HG03432 (cell line): ENCODE measurements around the gene POLR2L.

ENCODE experiments used
- ATAC-seq: cut with Tn5 transposase; IDR thresholded peaks from one replicate; pipeline ENCODE4 v1.9.1; 2021; ENCODE audit warnings: mild to moderate bottlenecking, moderate library complexity; ENCODE audit not compliant: unreplicated experiment

POLR2L gene

GRCh38 chr11:797296-798092, 44.8 kb downstream of the POLR2L start:
- ATAC-seq = peak; percentile 45

- ATAC-seq = no peak
Measured at GRCh38 chr11:796565-797295, 45.6 kb downstream of the POLR2L start.

- ATAC-seq = no peak
Measured at GRCh38 chr11:795634-796564, 46.4 kb downstream of the POLR2L start.

- ATAC-seq = no peak
Measured at GRCh38 chr11:794766-795633, 47.3 kb downstream of the POLR2L start.

GRCh38 chr11:794013-794765, 48.1 kb downstream of the POLR2L start:
- ATAC-seq = no peak

GRCh38 chr11:793556-793955, 48.8 kb downstream of the POLR2L start:
- ATAC-seq = no peak

- ATAC-seq = no peak
Measured at GRCh38 chr11:792873-793272, 49.5 kb downstream of the POLR2L start.

- ATAC-seq = no peak
Measured at GRCh38 chr11:792535-792821, 49.9 kb downstream of the POLR2L start.

GRCh38 chr11:791658-792534, 50.4 kb downstream of the POLR2L start:
- ATAC-seq = no peak

- no peak for ATAC-seq
Measured at GRCh38 chr11:790721-791564, 51.4 kb downstream of the POLR2L start.

GRCh38 chr11:789943-790342, 52.4 kb downstream of the POLR2L start, which contains the start of gene CEND1:
CEND1 (minus strand) TSS chr11:790090; CDS start chr11:788576, 1,514 bp downstream.
- ATAC-seq = no peak
